Measurements from ENCODE around the gene AEBP2. TPM values are rescaled to one million over a fixed set of nuclear protein-coding genes. Genes with fewer than 3 reads are reported as not detected.
"Not testable (repeated sequence)": the region's sequence is repeated elsewhere in the genome, so short reads cannot be mapped to it uniquely, and the experiment has no call there.

AEBP2 gene
- total RNA-seq, 4 donors from 2014 or later = 23.6 to 41.4 (median 38.6) TPM

DNA sequence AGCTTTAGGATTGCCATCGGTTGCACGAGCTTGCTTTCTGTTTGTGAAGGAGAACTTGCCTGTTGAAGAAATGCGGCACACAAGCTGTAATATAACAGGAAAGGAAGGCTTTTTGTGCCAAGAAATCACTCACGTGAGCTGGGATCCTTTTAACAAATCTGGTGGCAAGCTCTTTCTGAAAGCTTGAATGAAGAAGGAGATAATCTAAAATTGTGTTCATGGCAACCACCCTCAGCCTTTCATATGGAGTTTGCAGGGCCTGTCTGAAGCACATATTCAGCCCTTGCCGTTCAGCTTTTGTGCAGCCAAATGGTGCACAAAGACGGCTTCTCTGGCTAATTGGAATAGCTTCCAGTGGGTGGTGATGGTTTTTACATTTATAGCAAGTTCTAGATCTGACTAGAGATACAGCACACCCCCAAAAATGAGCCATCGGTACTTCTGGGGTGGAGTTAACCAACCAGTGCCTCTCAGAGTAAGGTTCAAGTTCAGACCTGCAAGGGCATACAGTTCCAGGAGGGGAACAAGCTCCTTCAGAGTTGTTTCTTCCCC is 107.4 kb downstream of the AEBP2 start:
- WGBS, 2 donors (ENCODE audit: low coverage in 1 of 2) = 4 to 39% methylated on average over 4 to 7 of the region's 7 CpGs
- Histone ChIP-seq H3K27ac (peak overlapping the region; percentile 61 to 68 (median 62)), H3K4me3 (peak overlapping the region in 1 of 2 donors; percentile 6)

DNA sequence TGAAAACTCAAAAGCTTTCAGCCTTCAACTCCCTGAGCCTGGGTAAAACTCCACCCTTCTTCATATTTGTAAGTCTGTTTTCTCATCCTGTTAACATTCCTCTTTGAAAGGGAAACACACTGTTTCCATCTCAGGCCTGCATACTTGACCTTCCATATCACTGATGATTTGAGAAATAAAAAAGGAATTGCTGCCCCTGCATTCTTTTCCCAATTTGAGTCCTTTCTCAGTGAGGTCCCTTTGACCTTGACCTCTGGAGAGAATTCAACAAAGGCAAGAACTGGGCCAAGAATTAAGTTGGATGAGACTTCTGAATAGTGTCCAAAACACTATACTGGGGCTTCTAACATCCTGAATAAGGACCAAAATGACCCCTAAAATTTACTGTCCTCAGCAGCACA is 108.0 kb downstream of the AEBP2 start:
- no peaks in the 10 kb centered on the region for H3K36me3 ChIP-seq
- no peak overlapping the region for H3K4me3 ChIP-seq
- H3K27ac ChIP-seq = peak overlapping the region; percentile 61 to 68 (median 62)
- H3K9me3 ChIP-seq = no peaks in the 10 kb centered on the region
- H3K27me3 ChIP-seq = no peaks in the 10 kb centered on the region
- no peak for TF ChIP-seq EP300 (IDR thresholded peaks at IDR 0.05)
- TF ChIP-seq, protein P1, sequence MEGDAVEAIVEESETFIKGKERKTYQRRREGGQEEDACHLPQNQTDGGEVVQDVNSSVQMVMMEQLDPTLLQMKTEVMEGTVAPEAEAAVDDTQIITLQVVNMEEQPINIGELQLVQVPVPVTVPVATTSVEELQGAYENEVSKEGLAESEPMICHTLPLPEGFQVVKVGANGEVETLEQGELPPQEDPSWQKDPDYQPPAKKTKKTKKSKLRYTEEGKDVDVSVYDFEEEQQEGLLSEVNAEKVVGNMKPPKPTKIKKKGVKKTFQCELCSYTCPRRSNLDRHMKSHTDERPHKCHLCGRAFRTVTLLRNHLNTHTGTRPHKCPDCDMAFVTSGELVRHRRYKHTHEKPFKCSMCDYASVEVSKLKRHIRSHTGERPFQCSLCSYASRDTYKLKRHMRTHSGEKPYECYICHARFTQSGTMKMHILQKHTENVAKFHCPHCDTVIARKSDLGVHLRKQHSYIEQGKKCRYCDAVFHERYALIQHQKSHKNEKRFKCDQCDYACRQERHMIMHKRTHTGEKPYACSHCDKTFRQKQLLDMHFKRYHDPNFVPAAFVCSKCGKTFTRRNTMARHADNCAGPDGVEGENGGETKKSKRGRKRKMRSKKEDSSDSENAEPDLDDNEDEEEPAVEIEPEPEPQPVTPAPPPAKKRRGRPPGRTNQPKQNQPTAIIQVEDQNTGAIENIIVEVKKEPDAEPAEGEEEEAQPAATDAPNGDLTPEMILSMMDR (IDR thresholded peaks at IDR 0.05) = no peak
- TF ChIP-seq POLR2A (IDR thresholded peaks at IDR 0.05) = no peak
- peak; percentile 22 for TF ChIP-seq POLR2AphosphoS5 (IDR thresholded peaks at IDR 0.05)
- no peak for ATAC-seq
- peaks cover 13 to 33% (median 17%) of the 10 kb centered on the region in 3 donors for H3K4me1 ChIP-seq

More for the DNA sequence above, 107.4 kb downstream of the AEBP2 start:
- Histone ChIP-seq H3K4me1 (peaks cover 13 to 33% (median 17%) of the 10 kb centered on the region in 3 donors), H3K9me3 (no peaks in the 10 kb centered on the region), H3K36me3 (no peaks in the 10 kb centered on the region), H3K27me3 (no peaks in the 10 kb centered on the region)
- no peak for ATAC-seq
- TF ChIP-seq POLR2AphosphoS5 (IDR thresholded peaks at IDR 0.05) = no peak
- TF ChIP-seq POLR2A (IDR thresholded peaks at IDR 0.05) = no peak
- TF ChIP-seq, protein P1 (IDR thresholded peaks at IDR 0.05) = no peak
- no peak for TF ChIP-seq EP300 (IDR thresholded peaks at IDR 0.05)

- H3K27me3 ChIP-seq = no peaks in the 10 kb centered on the region
- no peak for ATAC-seq
- 86 to 91% methylated on average over 4 of the region's 4 CpGs for WGBS, 2 donors (ENCODE audit: low coverage in 1 of 2)
- peaks cover 13 to 33% (median 17%) of the 10 kb centered on the region in 3 donors for H3K4me1 ChIP-seq
- no peaks in the 10 kb centered on the region for H3K36me3 ChIP-seq
- no peaks in the 10 kb centered on the region for H3K9me3 ChIP-seq
- TF ChIP-seq POLR2AphosphoS5 (IDR thresholded peaks at IDR 0.05) (no peak), POLR2A (IDR thresholded peaks at IDR 0.05) (no peak), EP300 (IDR thresholded peaks at IDR 0.05) (no peak)
- TF ChIP-seq, protein P1 (IDR thresholded peaks at IDR 0.05) = no peak
- H3K27ac ChIP-seq = no peak overlapping the region
- H3K4me3 ChIP-seq = no peak overlapping the region
Measured at GRCh38 chr12:19548834-19549233, 109.5 kb downstream of the AEBP2 start.

DNA sequence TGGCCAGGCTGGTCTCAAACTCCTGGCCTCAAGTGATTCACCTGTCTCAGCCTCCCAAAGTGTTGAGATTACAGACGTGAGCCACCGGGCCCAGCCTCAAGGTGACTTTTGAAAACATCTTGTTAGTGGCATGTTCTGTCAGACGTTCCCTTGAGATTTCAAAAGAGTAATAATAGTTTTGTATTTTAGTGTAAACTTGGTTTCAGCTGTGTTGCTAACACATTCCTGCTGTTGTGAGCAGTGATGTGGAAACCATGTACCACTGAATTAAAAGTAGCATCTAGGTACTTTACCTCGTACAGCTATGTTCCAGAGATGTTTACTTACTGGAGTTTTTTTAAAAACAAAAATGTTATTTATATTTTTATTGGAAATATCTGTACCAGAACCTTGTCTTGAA is 111.3 kb downstream of the AEBP2 start:
- no peaks in the 10 kb centered on the region for H3K36me3 ChIP-seq
- H3K27ac ChIP-seq = no peak overlapping the region
- WGBS, 2 donors (ENCODE audit: low coverage in 1 of 2) = 59 to 64% methylated on average over 4 of the region's 4 CpGs
- H3K27me3 ChIP-seq = no peaks in the 10 kb centered on the region
- peaks cover 13 to 28% (median 17%) of the 10 kb centered on the region in 3 donors for H3K4me1 ChIP-seq
- H3K9me3 ChIP-seq = no peaks in the 10 kb centered on the region
- TF ChIP-seq, protein P1 (IDR thresholded peaks at IDR 0.05) = no peak
- TF ChIP-seq POLR2AphosphoS5 (IDR thresholded peaks at IDR 0.05) = no peak
- TF ChIP-seq POLR2A (IDR thresholded peaks at IDR 0.05) = no peak
- no peak for TF ChIP-seq EP300 (IDR thresholded peaks at IDR 0.05)
- no peak for ATAC-seq
- H3K4me3 ChIP-seq = no peak overlapping the region

DNA sequence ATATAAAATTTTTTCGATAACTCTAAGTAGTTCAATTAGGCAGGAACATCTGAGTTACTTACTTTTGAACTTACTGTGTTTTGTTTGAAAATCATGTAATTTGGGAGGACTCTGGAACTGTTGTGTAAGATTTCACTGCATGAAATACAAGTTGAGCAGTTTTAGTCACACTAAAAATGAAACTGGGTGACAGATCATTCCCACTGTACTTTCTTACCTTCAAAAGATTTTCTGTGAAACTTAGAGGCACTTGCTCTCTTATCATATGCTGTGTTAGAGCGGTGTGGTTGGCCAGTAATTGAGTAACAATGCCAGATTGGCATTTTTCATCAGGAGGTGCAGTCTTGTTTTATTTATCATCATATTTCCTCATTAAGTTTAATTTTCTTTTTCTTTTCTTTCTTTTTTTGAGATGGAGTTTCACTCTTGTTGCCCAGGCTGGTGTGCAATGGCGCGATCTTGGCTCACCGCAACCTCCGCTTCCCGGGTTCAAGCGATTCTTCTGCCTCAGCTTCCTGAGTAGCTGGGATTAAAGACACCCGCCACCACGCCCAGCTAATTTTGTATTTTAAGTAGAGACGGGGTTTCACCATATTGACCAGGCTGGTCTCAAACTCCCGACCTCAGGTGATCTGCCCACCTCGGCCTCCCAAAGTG is 113.3 kb downstream of the AEBP2 start:
- not testable (repeated sequence) for H3K36me3 ChIP-seq, H3K27ac ChIP-seq, ATAC-seq, H3K9me3 ChIP-seq, H3K27me3 ChIP-seq, H3K4me1 ChIP-seq, H3K4me3 ChIP-seq
- WGBS, 2 donors (ENCODE audit: low coverage in 1 of 2) = 95 to 96% methylated on average over 6 to 8 of the region's 13 CpGs

Data from gastroesophageal sphincter (tissue), 4 donors.